SU-DHL-6 (cell line): ENCODE results near the gene WWOX.

Experiments used
- H2AFZ ChIP-seq: fragments of 200-600 bp; sonication (generic); 2 replicates; pipeline ENCODE4 v1.6.1; 2014; ENCODE audit warnings: low read depth, mild to moderate bottlenecking, moderate library complexity, mixed read lengths, antibody characterized with exemption, low read length; ENCODE audit not compliant: severe bottlenecking
- H3F3A ChIP-seq: fragments of 200-600 bp; shearing (Covaris generic); 2 replicates; pipeline ENCODE4 v1.6.0; 2016; ENCODE audit warnings: antibody characterized with exemption, mild to moderate bottlenecking; ENCODE audit not compliant: insufficient read depth
- H3K27ac ChIP-seq: fragments of 200-600 bp; sonication (generic); 2 replicates; pipeline ENCODE4 v1.5.1; 2016; ENCODE audit warnings: low read depth, mild to moderate bottlenecking, low read length, moderate library complexity, mixed read lengths
- H3K27me3 ChIP-seq: fragments of 200-600 bp; sonication (generic), shearing (Covaris generic); 2 replicates; pipeline ENCODE4 v1.6.0; 2014; ENCODE audit warnings: mild to moderate bottlenecking, low read length
- H3K36me3 ChIP-seq: fragments of 200-600 bp; sonication (generic); 2 replicates; pipeline ENCODE4 v1.6.1; 2014; ENCODE audit warnings: mild to moderate bottlenecking, low read length, mixed read lengths
- H3K4me2 ChIP-seq: fragments of 300-600, 200-600 bp; shearing (Covaris generic), sonication (generic); 2 replicates; pipeline ENCODE4 v1.6.0; 2014; ENCODE audit warnings: low read length, low read depth, mild to moderate bottlenecking; ENCODE audit not compliant: poor library complexity, severe bottlenecking
- H3K4me3 ChIP-seq: fragments of 200-600 bp; sonication (generic); 2 replicates; pipeline ENCODE4 v1.5.1; 2014; ENCODE audit warnings: antibody characterized with exemption, low read length, mild to moderate bottlenecking, mixed read lengths; ENCODE audit not compliant: insufficient read depth, poor library complexity, severe bottlenecking
- H3K79me2 ChIP-seq: fragments of 200-600 bp; sonication (generic); 2 replicates; pipeline ENCODE4 v1.6.1; 2014; ENCODE audit warnings: mild to moderate bottlenecking, low read length, moderate library complexity; ENCODE audit not compliant: insufficient read depth
- H3K9ac ChIP-seq: fragments of 200-600 bp; sonication (generic); 2 replicates; pipeline ENCODE4 v1.7.0; 2014; ENCODE audit warnings: mild to moderate bottlenecking, low read length
- H3K9me2 ChIP-seq: fragments of 200-600 bp; sonication (generic); replicated peaks from 2 replicates; pipeline ENCODE4 v1.6.1; 2014; ENCODE audit warnings: low read length; ENCODE audit not compliant: insufficient read depth
- H3K9me3 ChIP-seq: fragments of 200-600 bp; sonication (generic); 2 replicates; pipeline ENCODE4 v1.6.1; 2014; ENCODE audit warnings: low read length, mixed read lengths; ENCODE audit not compliant: insufficient read depth
- H4K20me1 ChIP-seq: fragments of 200-600 bp; sonication (generic); 2 replicates; pipeline ENCODE4 v1.6.1; 2014; ENCODE audit warnings: low read depth, mild to moderate bottlenecking, antibody characterized with exemption, low read length, moderate library complexity, mixed read lengths
- EZH2phosphoT487 ChIP-seq: fragments of 200-600 bp; sonication (generic), shearing (Covaris generic); conservative IDR thresholded peaks from 2 replicates; pipeline ENCODE4 v1.6.1; 2018; ENCODE audit warnings: mild to moderate bottlenecking, antibody characterized with exemption, low read length, moderate library complexity, mixed read lengths
- TF ChIP-seq, protein P1 (sequence below): fragments of 200-600 bp; sonication (generic); IDR thresholded peaks from one replicate; pipeline ENCODE4 v1.5.1; 2017; ENCODE audit warnings: antibody characterized with exemption, mild to moderate bottlenecking, low read length, moderate library complexity; ENCODE audit not compliant: insufficient read depth, poor library complexity, severe bottlenecking

The WWOX gene

DNA sequence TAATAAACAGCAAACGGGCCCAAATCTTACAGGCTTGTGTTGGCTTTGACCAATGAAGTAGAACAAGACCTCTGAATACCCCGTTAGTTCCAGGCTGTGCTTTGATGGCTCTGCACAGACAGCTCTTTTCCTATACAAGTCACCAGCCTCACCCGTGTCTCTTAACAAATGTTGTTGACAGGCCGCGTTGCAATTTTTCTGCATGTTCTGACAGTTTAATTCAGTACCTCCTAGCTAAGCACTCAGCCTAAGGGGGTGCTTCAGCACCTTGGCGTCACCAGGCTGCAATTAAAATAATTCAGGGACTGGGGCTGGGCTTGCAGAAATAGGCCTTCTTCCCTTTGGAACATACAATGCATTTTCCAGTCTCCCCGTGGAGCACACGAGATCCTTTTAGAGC is 1001.0 kb downstream of the WWOX start:
- H3F3A ChIP-seq, result no peaks in the 10 kb centered on the region
- no peak overlapping the region for H3K4me2 ChIP-seq
- H3K9me2 ChIP-seq, result no peaks in the 10 kb centered on the region
- no peak overlapping the region for H3K4me3 ChIP-seq
- H4K20me1 ChIP-seq, result no peaks in the 10 kb centered on the region
- H3K27ac ChIP-seq, result no peak overlapping the region
- H3K36me3 ChIP-seq, result no peaks in the 10 kb centered on the region
- no peak overlapping the region for H3K9ac ChIP-seq
- H2AFZ ChIP-seq, result no peak overlapping the region
- no peaks in the 10 kb centered on the region for H3K27me3 ChIP-seq
- TF ChIP-seq, protein P1, sequence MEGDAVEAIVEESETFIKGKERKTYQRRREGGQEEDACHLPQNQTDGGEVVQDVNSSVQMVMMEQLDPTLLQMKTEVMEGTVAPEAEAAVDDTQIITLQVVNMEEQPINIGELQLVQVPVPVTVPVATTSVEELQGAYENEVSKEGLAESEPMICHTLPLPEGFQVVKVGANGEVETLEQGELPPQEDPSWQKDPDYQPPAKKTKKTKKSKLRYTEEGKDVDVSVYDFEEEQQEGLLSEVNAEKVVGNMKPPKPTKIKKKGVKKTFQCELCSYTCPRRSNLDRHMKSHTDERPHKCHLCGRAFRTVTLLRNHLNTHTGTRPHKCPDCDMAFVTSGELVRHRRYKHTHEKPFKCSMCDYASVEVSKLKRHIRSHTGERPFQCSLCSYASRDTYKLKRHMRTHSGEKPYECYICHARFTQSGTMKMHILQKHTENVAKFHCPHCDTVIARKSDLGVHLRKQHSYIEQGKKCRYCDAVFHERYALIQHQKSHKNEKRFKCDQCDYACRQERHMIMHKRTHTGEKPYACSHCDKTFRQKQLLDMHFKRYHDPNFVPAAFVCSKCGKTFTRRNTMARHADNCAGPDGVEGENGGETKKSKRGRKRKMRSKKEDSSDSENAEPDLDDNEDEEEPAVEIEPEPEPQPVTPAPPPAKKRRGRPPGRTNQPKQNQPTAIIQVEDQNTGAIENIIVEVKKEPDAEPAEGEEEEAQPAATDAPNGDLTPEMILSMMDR, result no peak
- no peak for TF ChIP-seq EZH2phosphoT487
- H3K79me2 ChIP-seq, result no peaks in the 10 kb centered on the region
- no peaks in the 10 kb centered on the region for H3K9me3 ChIP-seq

DNA sequence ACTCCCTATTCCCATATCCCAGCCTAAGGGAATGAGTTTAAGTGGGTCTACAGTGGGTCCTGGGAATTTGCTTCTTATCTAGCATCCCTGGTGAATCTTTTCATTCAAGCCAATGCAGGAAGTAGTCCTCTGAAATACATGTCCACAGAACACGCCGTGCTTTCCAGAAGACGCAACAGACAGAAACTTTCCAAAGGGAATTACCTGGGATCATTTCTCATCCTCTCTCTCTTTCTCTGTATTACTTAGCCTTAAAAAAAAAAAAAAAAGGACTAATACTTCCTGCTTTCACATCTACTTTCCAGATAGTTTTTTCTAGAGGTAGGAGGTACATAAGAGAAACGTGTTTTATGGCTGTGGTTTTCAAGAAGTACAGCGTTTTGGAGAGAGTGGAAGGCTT is 1002.0 kb downstream of the WWOX start:
- H4K20me1 ChIP-seq, result no peaks in the 10 kb centered on the region
- H3K27ac ChIP-seq, result no peak overlapping the region
- H3F3A ChIP-seq, result no peaks in the 10 kb centered on the region
- H3K9me3 ChIP-seq, result no peaks in the 10 kb centered on the region
- no peaks in the 10 kb centered on the region for H3K9me2 ChIP-seq
- TF ChIP-seq, protein P1, result no peak
- no peak for TF ChIP-seq EZH2phosphoT487
- H2AFZ ChIP-seq, result no peak overlapping the region
- H3K79me2 ChIP-seq, result no peaks in the 10 kb centered on the region
- no peak overlapping the region for H3K4me2 ChIP-seq
- no peaks in the 10 kb centered on the region for H3K36me3 ChIP-seq
- H3K4me3 ChIP-seq, result no peak overlapping the region
- H3K27me3 ChIP-seq, result no peaks in the 10 kb centered on the region
- H3K9ac ChIP-seq, result no peak overlapping the region

DNA sequence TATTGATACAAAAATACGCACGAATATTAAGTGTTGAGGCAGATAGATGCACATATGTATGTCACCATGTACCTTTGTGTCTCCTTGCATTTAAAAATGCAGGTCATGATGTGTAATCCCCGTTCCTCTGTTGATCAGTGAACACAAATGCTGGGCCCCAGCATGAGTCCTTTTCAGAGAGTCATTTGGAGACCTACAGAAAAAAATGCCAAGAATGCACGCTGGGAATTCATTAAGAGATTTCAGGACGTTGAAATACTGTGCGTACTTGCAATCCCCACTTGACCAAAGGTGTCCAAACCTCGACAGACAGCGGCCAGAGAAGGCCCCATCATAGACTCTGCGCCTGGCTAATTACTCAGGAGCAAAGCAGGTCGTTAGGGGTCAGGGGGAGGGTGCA is 1005.1 kb downstream of the WWOX start:
- TF ChIP-seq EZH2phosphoT487, result no peak
- TF ChIP-seq, protein P1, result no peak
- Histone ChIP-seq H3K36me3 (no peaks in the 10 kb centered on the region), H3K9ac (no peak overlapping the region), H3K79me2 (no peaks in the 10 kb centered on the region), H3K4me2 (no peak overlapping the region), H3K27ac (no peak overlapping the region), H3K9me2 (no peaks in the 10 kb centered on the region), H3F3A (no peaks in the 10 kb centered on the region), H3K9me3 (no peaks in the 10 kb centered on the region), H3K27me3 (no peaks in the 10 kb centered on the region), H4K20me1 (no peaks in the 10 kb centered on the region), H2AFZ (no peak overlapping the region), H3K4me3 (no peak overlapping the region)
